GM12878 (cell line): ENCODE measurements around the gene TELO2. TPM values are rescaled to one million over a fixed set of nuclear protein-coding genes. Genes with fewer than 3 reads are reported as not detected.

Source experiments
- ATAC-seq: fragments of 200-7000 bp; cut with Tn5 transposase; 3 replicates; pipeline ENCODE4 v1.9.1; 2020; ENCODE audit warnings: mild to moderate bottlenecking, moderate library complexity
- BruUV-seq: library from RNA; stranded (reverse); fragments of 400-500 nt; replicated peaks from 2 replicates; lab custom pipeline; 2021; lab: Mats Ljungman, UMichigan
- CTCF ChIA-PET: fragments of 300-600 bp; sonication (Branson Sonifier 250); formaldehyde crosslinking; extraction: SDS; loops from one replicate; lab custom pipeline; 2021; ENCODE audit warnings: inconsistent platforms; lab: Yijun Ruan, JAX
- POLR2A ChIA-PET: fragments of 350-600 bp; formaldehyde crosslinking; extraction: SDS; loops from one replicate; lab custom pipeline; 2021; ENCODE audit warnings: inconsistent platforms; lab: Charles Lee
- RAD21 ChIA-PET: fragments of 300-600 bp; sonication (Branson Sonifier 250); formaldehyde crosslinking; loops from one replicate; lab custom pipeline; 2023; ENCODE audit warnings: antibody characterized with exemption; ENCODE audit not compliant: unreplicated experiment; lab: Charles Lee
- SMC1A ChIA-PET: fragments of 300-600 bp; sonication (Branson Sonifier 250); formaldehyde crosslinking; loops from one replicate; lab custom pipeline; 2023; ENCODE audit not compliant: unreplicated experiment, uncharacterized antibody; lab: Charles Lee
- DNase-seq: peaks from one replicate; pipeline ENCODE4 v3.0.0-alpha.2; 2011; ENCODE audit warnings: low read depth, low spot score
- FAIRE-seq: peaks from 3 replicates; lab custom pipeline; 2011; peaks lifted over from hg19 to GRCh38; lab: Jason Lieb, UNC
- H2AFZ ChIP-seq: 2 replicates; pipeline ENCODE4 v1.6.0; 2011; ENCODE audit warnings: low read depth, low read length, control low read depth; ENCODE audit not compliant: control insufficient read depth
- H3K27ac ChIP-seq: 2 replicates; pipeline ENCODE4 v1.5.1; 2011; ENCODE audit warnings: control low read depth; ENCODE audit not compliant: control insufficient read depth, insufficient read depth
- H3K27me3 ChIP-seq, 2 experiments: replicated peaks in 1 of 2; 2 replicates each; pipeline versions ENCODE4 v1.6.0 to v1.6.1; 2011; ENCODE audit warnings: low read length in 1 of 2; ENCODE audit not compliant: control insufficient read depth in 2 of 2, insufficient read depth in 2 of 2
- H3K36me3 ChIP-seq, 2 experiments: 2 replicates each; pipeline ENCODE4 v1.5.1; 2011; ENCODE audit warnings: low read length in 1 of 2; ENCODE audit not compliant: control insufficient read depth in 2 of 2, insufficient read depth in 2 of 2
- H3K4me1 ChIP-seq: 2 replicates; pipeline ENCODE4 v1.6.1; 2011; ENCODE audit warnings: mild to moderate bottlenecking, low read length, moderate library complexity, mixed read lengths; ENCODE audit not compliant: control insufficient read depth, insufficient read depth
- H3K4me2 ChIP-seq: 2 replicates; pipeline ENCODE4 v1.6.0; 2011; ENCODE audit warnings: control low read depth; ENCODE audit not compliant: control insufficient read depth, insufficient read depth
- H3K4me3 ChIP-seq: fragments of 200-600 bp; sonication (generic); 2 replicates; pipeline ENCODE4 v1.5.1; 2016
- H3K79me2 ChIP-seq: 2 replicates; pipeline ENCODE4 v1.6.0; 2011; ENCODE audit warnings: low read length; ENCODE audit not compliant: control insufficient read depth, insufficient read depth
- H3K9ac ChIP-seq: 2 replicates; pipeline ENCODE4 v1.8.0; 2011; ENCODE audit warnings: low read length, control low read depth, mixed read lengths; ENCODE audit not compliant: control insufficient read depth, insufficient read depth
- H3K9me3 ChIP-seq: replicated peaks from 3 replicates; pipeline ENCODE4 v1.5.1; 2011; ENCODE audit warnings: mild to moderate bottlenecking, low read length; ENCODE audit not compliant: control insufficient read depth, insufficient read depth
- H4K20me1 ChIP-seq: 2 replicates; pipeline ENCODE4 v1.6.0; 2011; ENCODE audit not compliant: control insufficient read depth, insufficient read depth
- EGR1 ChIP-seq, 2 experiments: IDR thresholded peaks; 1 replicate in 1 of 2; 2 replicates in 1 of 2; pipeline ENCODE4 v1.6.1; 2011 to 2012; ENCODE audit warnings: low read depth in 2 of 2, low read length in 2 of 2, borderline replicate concordance in 1 of 2, mild to moderate bottlenecking in 1 of 2, moderate library complexity in 1 of 2
- HDAC6 ChIP-seq: fragments of 200-600 bp; sonication (generic); IDR thresholded peaks from one replicate; pipeline ENCODE4 v1.8.0; 2017; ENCODE audit warnings: antibody characterized with exemption; ENCODE audit not compliant: unreplicated experiment
- RAD21 ChIP-seq: IDR thresholded peaks from 2 replicates; pipeline ENCODE4 v1.6.1; 2011; ENCODE audit warnings: mild to moderate bottlenecking, low read depth, low read length, moderate library complexity; ENCODE audit not compliant: insufficient read depth
- SMC3 ChIP-seq: IDR thresholded peaks from 2 replicates; pipeline ENCODE4 v1.6.1; 2011; ENCODE audit warnings: low read length, improper control_type of control experiment, borderline replicate concordance
- TCF12 ChIP-seq: IDR thresholded peaks from 2 replicates; pipeline ENCODE4 v1.6.1; 2011; ENCODE audit warnings: low read depth, mild to moderate bottlenecking, low read length
- YY1 ChIP-seq: IDR thresholded peaks from 2 replicates; pipeline ENCODE4 v1.6.1; 2011; ENCODE audit warnings: low read depth, mild to moderate bottlenecking, low read length
- WGBS: methylation state at CpG from one replicate; pipeline ENCODE4 v1.1.6; 2016; ENCODE audit warnings: low lambda C conversion rate; ENCODE audit not compliant: insufficient replicate concordance, insufficient coverage; ENCODE audit errors: missing lambda C conversion rate; 5-methylcytosine and 5-hydroxymethylcytosine counted together
- in situ Hi-C: fragments of 300-500 bp; cut with MboI; formaldehyde crosslinking; loops from 9 replicates; pipeline ENCODE4 v1.14.3; 2018; ENCODE audit warnings: mixed read lengths
- intact Hi-C: fragments of 100-400 bp; cut with micrococcal nuclease; formaldehyde crosslinking; loops from one replicate; pipeline ENCODE4 v1.14.2; 2022; ENCODE audit not compliant: unreplicated experiment
- polyA plus RNA-seq, 11 experiments: library from polyadenylated mRNA; depleted of rRNA in 4 of 11; unstranded in 6 of 11; stranded (reverse) in 5 of 11; fragments of >200 nt; fragmentation: Nextera tagmentation in 4 of 11; fragmentation: Illumina TruSeq in 1 of 11; extraction: Ambion mirVana in 4 of 11; extraction: Trizol in 1 of 11; gene quantifications; 1 replicate in 1 of 11; 2 replicates in 10 of 11; pipeline versions ENCODE4 v1.2.1 to v1.2.3, GENCODE V29; 2011 to 2016; ENCODE audit warnings: inconsistent platforms in 2 of 11, missing spikeins in 2 of 11, low read depth in 1 of 11
- total RNA-seq, 4 experiments: library from RNA; depleted of rRNA in 3 of 4; stranded (reverse); fragments of >200 nt in 3 of 4; fragmentation: Illumina TruSeq in 1 of 4; extraction: Trizol in 1 of 4; gene quantifications; 2 replicates each; pipeline versions ENCODE4 v1.2.1 to v1.2.3, GENCODE V29; 2013 to 2021
- TF ChIP-seq, protein P1 (sequence below): fragments of 450-650 bp; IDR thresholded peaks from 2 replicates; pipeline ENCODE4 v1.6.1; 2016; ENCODE audit warnings: mild to moderate bottlenecking, moderate library complexity, borderline replicate concordance
- TF ChIP-seq, protein P2 (sequence below): fragments of 450-650 bp; conservative IDR thresholded peaks from 2 replicates; pipeline ENCODE4 v1.6.1; 2017; ENCODE audit warnings: mild to moderate bottlenecking, moderate library complexity

The TELO2 gene
- total and polyA plus RNA-seq, 10 of the 15 experiments (the other 5 are each of a cell fraction or from before 2014, with no cell fraction given) = 0.55 to 72.8 (median 18.6) TPM

DNA sequence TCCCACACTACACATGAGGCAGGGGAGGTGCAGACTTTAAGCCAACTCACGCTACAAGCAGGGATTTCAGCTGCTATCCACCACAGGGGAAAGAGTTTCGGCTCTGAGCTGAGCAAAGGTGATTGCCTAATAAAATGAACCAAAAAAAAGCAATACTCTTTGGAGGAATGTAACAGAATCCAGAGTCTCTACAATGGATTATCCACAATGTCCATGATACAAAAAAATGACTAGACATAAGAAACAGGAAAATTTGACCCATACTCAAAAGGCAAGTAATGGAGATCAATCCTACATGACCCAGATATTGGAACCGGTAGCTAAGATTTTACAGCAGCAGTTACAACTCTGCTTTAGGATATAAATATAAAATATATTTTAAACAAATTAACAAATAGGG is 21.3 kb downstream of the TELO2 start:
- no peaks in the 10 kb centered on the region for H3K4me1 ChIP-seq
- TF ChIP-seq YY1 (no peak), SMC3 (no peak), EGR1 (IDR thresholded peaks at IDR 0.05; ENCODE audit: borderline replicate concordance in 1 of 2, low read depth in 2 of 2, low read length in 2 of 2) (no peak), TCF12 (no peak), RAD21 (no peak), HDAC6 (no peak)
- TF ChIP-seq, protein P1, sequence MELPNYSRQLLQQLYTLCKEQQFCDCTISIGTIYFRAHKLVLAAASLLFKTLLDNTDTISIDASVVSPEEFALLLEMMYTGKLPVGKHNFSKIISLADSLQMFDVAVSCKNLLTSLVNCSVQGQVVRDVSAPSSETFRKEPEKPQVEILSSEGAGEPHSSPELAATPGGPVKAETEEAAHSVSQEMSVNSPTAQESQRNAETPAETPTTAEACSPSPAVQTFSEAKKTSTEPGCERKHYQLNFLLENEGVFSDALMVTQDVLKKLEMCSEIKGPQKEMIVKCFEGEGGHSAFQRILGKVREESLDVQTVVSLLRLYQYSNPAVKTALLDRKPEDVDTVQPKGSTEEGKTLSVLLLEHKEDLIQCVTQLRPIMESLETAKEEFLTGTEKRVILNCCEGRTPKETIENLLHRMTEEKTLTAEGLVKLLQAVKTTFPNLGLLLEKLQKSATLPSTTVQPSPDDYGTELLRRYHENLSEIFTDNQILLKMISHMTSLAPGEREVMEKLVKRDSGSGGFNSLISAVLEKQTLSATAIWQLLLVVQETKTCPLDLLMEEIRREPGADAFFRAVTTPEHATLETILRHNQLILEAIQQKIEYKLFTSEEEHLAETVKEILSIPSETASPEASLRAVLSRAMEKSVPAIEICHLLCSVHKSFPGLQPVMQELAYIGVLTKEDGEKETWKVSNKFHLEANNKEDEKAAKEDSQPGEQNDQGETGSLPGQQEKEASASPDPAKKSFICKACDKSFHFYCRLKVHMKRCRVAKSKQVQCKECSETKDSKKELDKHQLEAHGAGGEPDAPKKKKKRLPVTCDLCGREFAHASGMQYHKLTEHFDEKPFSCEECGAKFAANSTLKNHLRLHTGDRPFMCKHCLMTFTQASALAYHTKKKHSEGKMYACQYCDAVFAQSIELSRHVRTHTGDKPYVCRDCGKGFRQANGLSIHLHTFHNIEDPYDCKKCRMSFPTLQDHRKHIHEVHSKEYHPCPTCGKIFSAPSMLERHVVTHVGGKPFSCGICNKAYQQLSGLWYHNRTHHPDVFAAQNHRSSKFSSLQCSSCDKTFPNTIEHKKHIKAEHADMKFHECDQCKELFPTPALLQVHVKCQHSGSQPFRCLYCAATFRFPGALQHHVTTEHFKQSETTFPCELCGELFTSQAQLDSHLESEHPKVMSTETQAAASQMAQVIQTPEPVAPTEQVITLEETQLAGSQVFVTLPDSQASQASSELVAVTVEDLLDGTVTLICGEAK = no peak
- TF ChIP-seq, protein P2, sequence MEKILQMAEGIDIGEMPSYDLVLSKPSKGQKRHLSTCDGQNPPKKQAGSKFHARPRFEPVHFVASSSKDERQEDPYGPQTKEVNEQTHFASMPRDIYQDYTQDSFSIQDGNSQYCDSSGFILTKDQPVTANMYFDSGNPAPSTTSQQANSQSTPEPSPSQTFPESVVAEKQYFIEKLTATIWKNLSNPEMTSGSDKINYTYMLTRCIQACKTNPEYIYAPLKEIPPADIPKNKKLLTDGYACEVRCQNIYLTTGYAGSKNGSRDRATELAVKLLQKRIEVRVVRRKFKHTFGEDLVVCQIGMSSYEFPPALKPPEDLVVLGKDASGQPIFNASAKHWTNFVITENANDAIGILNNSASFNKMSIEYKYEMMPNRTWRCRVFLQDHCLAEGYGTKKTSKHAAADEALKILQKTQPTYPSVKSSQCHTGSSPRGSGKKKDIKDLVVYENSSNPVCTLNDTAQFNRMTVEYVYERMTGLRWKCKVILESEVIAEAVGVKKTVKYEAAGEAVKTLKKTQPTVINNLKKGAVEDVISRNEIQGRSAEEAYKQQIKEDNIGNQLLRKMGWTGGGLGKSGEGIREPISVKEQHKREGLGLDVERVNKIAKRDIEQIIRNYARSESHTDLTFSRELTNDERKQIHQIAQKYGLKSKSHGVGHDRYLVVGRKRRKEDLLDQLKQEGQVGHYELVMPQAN = no peak
- TF ChIP-seq, all 136 proteins: peak for 0
- ChIA-PET RAD21 (no interaction called here), POLR2A (no interaction called here), CTCF (no interaction called here), SMC1A (no interaction called here)
- Histone ChIP-seq H3K4me3 (no peak overlapping the region), H3K9ac (no peak overlapping the region), H3K36me3 (no peaks in the 10 kb centered on the region), H3K9me3 (no peaks in the 10 kb centered on the region; the same call in 2 of the 3 replicates), H3K4me2 (no peak overlapping the region), H3K27ac (no peak overlapping the region), H2AFZ (no peak overlapping the region), H4K20me1 (no peaks in the 10 kb centered on the region), H3K27me3 (no peaks in the 10 kb centered on the region), H3K79me2 (no peaks in the 10 kb centered on the region)
- intact Hi-C loops = no loop called here
- no peak for ATAC-seq
- BruUV-seq = no TSS peak
- FAIRE-seq = no peak
- WGBS = 93% methylated on average over 3 of the region's 3 CpGs
- in situ Hi-C loops = no loop called here
- DNase-seq = no peak
